K562 (cell line): ENCODE results near the gene IFITM2. TPM values are rescaled to one million over a fixed set of nuclear protein-coding genes. Genes with fewer than 3 reads are reported as not detected.

Experiments
- ATAC-seq: fragments of 200-7000 bp; cut with Tn5 transposase; 3 replicates; pipeline ENCODE4 v1.9.1; 2020; ENCODE audit warnings: moderate library complexity
- BruUV-seq: library from RNA; stranded (reverse); fragments of 400-500 nt; replicated peaks from 2 replicates; lab custom pipeline; 2021; lab: Mats Ljungman, UMichigan
- CTCF ChIA-PET: fragments of 300-600 bp; formaldehyde crosslinking; extraction: SDS; loops from one replicate; lab custom pipeline; 2021; ENCODE audit warnings: low intra/inter-chr PET ratio; lab: Yijun Ruan, JAX
- POLR2A ChIA-PET: fragments of 300-600, 350-650 bp; sonication (Branson Sonifier 250); formaldehyde crosslinking; extraction: SDS; loops from one replicate; lab custom pipeline; 2021; ENCODE audit warnings: antibody characterized with exemption, inconsistent platforms; lab: Yijun Ruan, JAX
- DNase-seq, 4 experiments: peaks; one replicate each; pipeline versions ENCODE4 v3.0.0 to v3.0.0-alpha.2; 2011 to 2018; ENCODE audit warnings: low spot score in 3 of 4, mixed read lengths in 3 of 4; ENCODE audit errors: extremely low read depth in 1 of 4
- FAIRE-seq: peaks from 2 replicates; lab custom pipeline; 2011; peaks lifted over from hg19 to GRCh38; lab: Jason Lieb, UNC
- H2AFZ ChIP-seq: 2 replicates; pipeline ENCODE4 v1.6.0; 2011; ENCODE audit warnings: low read depth, low read length, control low read depth, inconsistent platforms
- H3K27ac ChIP-seq: fragments of 200-600 bp; 3 replicates; pipeline ENCODE4 v1.8.0; 2011; ENCODE audit warnings: low read depth, mild to moderate bottlenecking, control low read depth, inconsistent platforms, low read length, moderate library complexity, mixed read lengths; ENCODE audit errors: extremely low read depth
- H3K27me3 ChIP-seq, 2 experiments: fragments of 300-600 bp in 1 of 2; 2 replicates in 1 of 2; 3 replicates in 1 of 2; pipeline versions ENCODE4 v1.6.0 to v1.8.0; 2011; ENCODE audit warnings: inconsistent platforms in 2 of 2, low read length in 2 of 2, mild to moderate bottlenecking in 1 of 2, mixed read lengths in 1 of 2, moderate library complexity in 1 of 2; ENCODE audit not compliant: control insufficient read depth in 2 of 2, insufficient read depth in 2 of 2
- H3K36me3 ChIP-seq: fragments of 300-600 bp; 3 replicates; pipeline ENCODE4 v1.8.0; 2011; ENCODE audit warnings: mild to moderate bottlenecking, low read length, inconsistent platforms; ENCODE audit not compliant: control insufficient read depth, insufficient read depth
- H3K4me1 ChIP-seq, 2 experiments: fragments of 200-600 bp in 1 of 2; replicated peaks in 1 of 2; 2 replicates in 1 of 2; 3 replicates in 1 of 2; pipeline versions ENCODE4 v1.5.1 to v1.8.0; 2011; ENCODE audit warnings: inconsistent platforms in 2 of 2, low read length in 2 of 2, mild to moderate bottlenecking in 1 of 2, mixed read lengths in 1 of 2, moderate library complexity in 1 of 2; ENCODE audit not compliant: control insufficient read depth in 2 of 2, insufficient read depth in 2 of 2
- H3K4me2 ChIP-seq: 2 replicates; pipeline ENCODE4 v1.6.1; 2011; ENCODE audit warnings: low read length, control low read depth, inconsistent platforms, mixed read lengths; ENCODE audit not compliant: insufficient read depth
- H3K4me3 ChIP-seq: fragments of 200-600 bp; sonication (generic), shearing (Covaris generic); 2 replicates; pipeline ENCODE4 v1.5.1; 2016; ENCODE audit warnings: control low read depth, inconsistent platforms
- H3K79me2 ChIP-seq: fragments of 200-600 bp; 3 replicates; pipeline ENCODE4 v1.8.0; 2011; ENCODE audit warnings: low read length, inconsistent platforms; ENCODE audit not compliant: control insufficient read depth, insufficient read depth
- H3K9ac ChIP-seq, 2 experiments: 2 replicates each; pipeline versions ENCODE4 v1.6.0 to v1.6.1; 2011; ENCODE audit warnings: low read depth in 2 of 2, low read length in 2 of 2, control low read depth in 1 of 2, inconsistent platforms in 1 of 2, mild to moderate bottlenecking in 1 of 2, mixed read lengths in 1 of 2; ENCODE audit not compliant: insufficient read depth in 1 of 2
- H3K9me1 ChIP-seq: one replicate; pipeline ENCODE4 v1.6.0; 2011; ENCODE audit warnings: inconsistent platforms, mild to moderate bottlenecking, low read length, moderate library complexity; ENCODE audit not compliant: control insufficient read depth, insufficient read depth
- H3K9me3 ChIP-seq: replicated peaks from 2 replicates; pipeline ENCODE4 v1.5.1; 2011; ENCODE audit warnings: low read depth, low read length, inconsistent platforms; ENCODE audit not compliant: control insufficient read depth, insufficient read depth
- H4K20me1 ChIP-seq: replicated peaks from 2 replicates; pipeline ENCODE4 v1.6.1; 2011; ENCODE audit warnings: low read length, inconsistent platforms, mixed read lengths; ENCODE audit not compliant: control insufficient read depth, insufficient read depth
- ARHGAP35 ChIP-seq: fragments of 450-650 bp; IDR thresholded peaks from 2 replicates; pipeline ENCODE4 v1.6.1; 2018; ENCODE audit not compliant: partially characterized antibody
- KLF10 ChIP-seq: fragments of 250-450 bp; sonication (Bioruptor Pico); IDR thresholded peaks from 2 replicates; pipeline ENCODE4 v1.6.1; 2021; ENCODE audit warnings: matching md5 sums
- ZFX ChIP-seq: sonication (generic); formaldehyde crosslinking; IDR thresholded peaks from 2 replicates; pipeline ENCODE4 v1.8.0; 2022; ENCODE audit warnings: mild to moderate bottlenecking, missing genetic modification reagents, moderate library complexity
- WGBS: fragments of 100-300 bp; shearing (Covaris generic); methylation state at CpG from one replicate; pipeline ENCODE4 v1.1.6; 2016; ENCODE audit warnings: low coverage, mixed read lengths; ENCODE audit not compliant: insufficient coverage; ENCODE audit errors: missing lambda C conversion rate; 5-methylcytosine and 5-hydroxymethylcytosine counted together
- in situ Hi-C: fragments of 300-500 bp; cut with MboI; formaldehyde crosslinking; loops from 4 replicates; pipeline ENCODE4 v1.15.0; 2018; ENCODE audit warnings: inconsistent platforms, mixed read lengths
- intact Hi-C: fragments of 100-400 bp; cut with micrococcal nuclease; formaldehyde crosslinking; loops from 2 replicates; pipeline ENCODE4 v1.14.2; 2022
- polyA plus RNA-seq, 8 experiments: library from polyadenylated mRNA; depleted of rRNA in 4 of 8; stranded (reverse) in 5 of 8; unstranded in 3 of 8; fragments of >200 nt; fragmentation: Nextera tagmentation in 2 of 8; fragmentation: Illumina TruSeq in 1 of 8; extraction: Ambion mirVana in 2 of 8; extraction: Trizol in 1 of 8; gene quantifications; 2 replicates each; pipeline versions ENCODE4 v1.2.1 to v1.2.3, GENCODE V29; 2011 to 2014; ENCODE audit warnings: inconsistent platforms in 1 of 8, missing spikeins in 1 of 8
- total RNA-seq, 7 experiments: library from RNA; depleted of rRNA in 6 of 7; stranded (reverse); fragments of >200 nt in 6 of 7; fragmentation: Illumina TruSeq in 2 of 7; extraction: Trizol in 2 of 7; gene quantifications; 2 replicates each; pipeline versions ENCODE4 v1.2.1 to v1.2.3, GENCODE V29; 2011 to 2021; ENCODE audit warnings: low replicate concordance in 1 of 7
- TF ChIP-seq, protein P1 (sequence below), 2 experiments: fragments of 450-650 bp in 1 of 2; sonication (generic) in 1 of 2; formaldehyde crosslinking in 1 of 2; IDR thresholded peaks; 2 replicates each; pipeline versions ENCODE4 v1.7.1 to v1.9.0; 2016 to 2022; ENCODE audit warnings: inconsistent platforms in 1 of 2, mild to moderate bottlenecking in 1 of 2, missing genetic modification reagents in 1 of 2
- TF ChIP-seq, protein P2 (sequence below): sonication (generic); formaldehyde crosslinking; IDR thresholded peaks from 2 replicates; pipeline ENCODE4 v1.8.1; 2022; ENCODE audit warnings: missing genetic modification reagents
- TF ChIP-seq, protein P3 (sequence below): sonication (generic); formaldehyde crosslinking; IDR thresholded peaks from 2 replicates; pipeline ENCODE4 v1.4.0; 2020; ENCODE audit warnings: mild to moderate bottlenecking, missing genetic modification reagents

IFITM2 gene
- total and polyA plus RNA-seq, 9 of the 15 experiments (the other 6 are each of a cell fraction or from before 2014, with no cell fraction given) = 52.8 to 4,872 (median 356) TPM

DNA sequence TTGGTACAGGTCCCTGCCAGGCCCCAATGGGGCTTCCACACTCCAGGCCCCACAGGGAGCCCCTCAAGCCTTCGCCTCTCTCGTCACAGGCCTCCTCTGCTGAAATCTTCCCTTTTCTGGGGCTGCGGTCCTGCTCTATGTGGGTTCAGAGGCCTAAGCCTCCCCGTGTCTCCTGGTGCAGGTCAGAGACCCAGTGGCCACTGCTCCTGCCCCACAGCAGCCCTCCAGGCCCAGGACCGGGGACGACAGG is 18.9 kb downstream of the IFITM2 start (continued):
- peak; percentile 68; the same call in 1 of the 2 replicates for TF ChIP-seq ZFX (CRISPR knock-in tag)

DNA sequence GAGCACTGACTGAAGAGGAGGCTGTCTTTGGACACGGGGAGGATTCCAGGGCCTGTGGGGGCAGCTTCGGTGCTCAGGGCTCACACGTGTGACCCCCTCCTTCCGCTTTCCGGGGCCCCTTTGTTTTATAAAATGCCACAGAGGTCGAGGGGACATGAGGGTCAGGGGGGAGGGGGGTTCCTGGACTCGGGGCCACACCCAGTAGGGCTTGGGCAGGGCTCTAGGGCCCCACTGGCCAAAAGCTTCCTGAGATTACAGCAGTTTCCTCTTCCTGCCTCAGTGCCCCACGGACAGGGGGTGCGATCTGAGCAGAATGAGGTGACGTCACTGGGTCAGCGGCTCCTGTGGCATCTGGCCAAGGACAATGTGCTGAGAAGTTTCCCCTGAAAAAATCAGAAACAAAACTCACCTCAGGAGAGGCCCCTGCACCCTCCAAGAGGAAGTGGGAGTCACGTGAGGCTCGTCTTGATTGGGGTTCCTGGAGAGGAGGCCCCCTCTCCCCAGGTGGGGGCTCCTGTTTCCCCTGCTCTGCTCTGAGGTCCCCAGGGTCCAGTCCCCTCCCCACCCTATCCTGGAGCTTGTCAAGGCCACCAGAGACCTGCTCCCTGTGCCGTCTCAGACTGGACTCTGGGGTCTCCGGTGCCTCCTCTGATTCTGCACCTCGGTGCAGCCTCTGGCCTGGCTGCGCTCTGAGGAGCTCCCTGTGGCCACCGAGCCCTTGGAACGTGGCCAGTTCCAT is 19.4 kb downstream of the IFITM2 start:
- peak; percentile 42 to 86 (median 53) for DNase-seq
- no peak for TF ChIP-seq ARHGAP35
- TF ChIP-seq ZFX (CRISPR knock-in tag) = peak; percentile 43
- TF ChIP-seq, protein P1, sequence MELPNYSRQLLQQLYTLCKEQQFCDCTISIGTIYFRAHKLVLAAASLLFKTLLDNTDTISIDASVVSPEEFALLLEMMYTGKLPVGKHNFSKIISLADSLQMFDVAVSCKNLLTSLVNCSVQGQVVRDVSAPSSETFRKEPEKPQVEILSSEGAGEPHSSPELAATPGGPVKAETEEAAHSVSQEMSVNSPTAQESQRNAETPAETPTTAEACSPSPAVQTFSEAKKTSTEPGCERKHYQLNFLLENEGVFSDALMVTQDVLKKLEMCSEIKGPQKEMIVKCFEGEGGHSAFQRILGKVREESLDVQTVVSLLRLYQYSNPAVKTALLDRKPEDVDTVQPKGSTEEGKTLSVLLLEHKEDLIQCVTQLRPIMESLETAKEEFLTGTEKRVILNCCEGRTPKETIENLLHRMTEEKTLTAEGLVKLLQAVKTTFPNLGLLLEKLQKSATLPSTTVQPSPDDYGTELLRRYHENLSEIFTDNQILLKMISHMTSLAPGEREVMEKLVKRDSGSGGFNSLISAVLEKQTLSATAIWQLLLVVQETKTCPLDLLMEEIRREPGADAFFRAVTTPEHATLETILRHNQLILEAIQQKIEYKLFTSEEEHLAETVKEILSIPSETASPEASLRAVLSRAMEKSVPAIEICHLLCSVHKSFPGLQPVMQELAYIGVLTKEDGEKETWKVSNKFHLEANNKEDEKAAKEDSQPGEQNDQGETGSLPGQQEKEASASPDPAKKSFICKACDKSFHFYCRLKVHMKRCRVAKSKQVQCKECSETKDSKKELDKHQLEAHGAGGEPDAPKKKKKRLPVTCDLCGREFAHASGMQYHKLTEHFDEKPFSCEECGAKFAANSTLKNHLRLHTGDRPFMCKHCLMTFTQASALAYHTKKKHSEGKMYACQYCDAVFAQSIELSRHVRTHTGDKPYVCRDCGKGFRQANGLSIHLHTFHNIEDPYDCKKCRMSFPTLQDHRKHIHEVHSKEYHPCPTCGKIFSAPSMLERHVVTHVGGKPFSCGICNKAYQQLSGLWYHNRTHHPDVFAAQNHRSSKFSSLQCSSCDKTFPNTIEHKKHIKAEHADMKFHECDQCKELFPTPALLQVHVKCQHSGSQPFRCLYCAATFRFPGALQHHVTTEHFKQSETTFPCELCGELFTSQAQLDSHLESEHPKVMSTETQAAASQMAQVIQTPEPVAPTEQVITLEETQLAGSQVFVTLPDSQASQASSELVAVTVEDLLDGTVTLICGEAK (IDR thresholded peaks at IDR 0.05) = peak; percentile 14; the same call in 1 of the 2 replicates
- TF ChIP-seq, protein P1 (CRISPR knock-in tag; IDR thresholded peaks at IDR 0.05) = no peak
- TF ChIP-seq, protein P2, sequence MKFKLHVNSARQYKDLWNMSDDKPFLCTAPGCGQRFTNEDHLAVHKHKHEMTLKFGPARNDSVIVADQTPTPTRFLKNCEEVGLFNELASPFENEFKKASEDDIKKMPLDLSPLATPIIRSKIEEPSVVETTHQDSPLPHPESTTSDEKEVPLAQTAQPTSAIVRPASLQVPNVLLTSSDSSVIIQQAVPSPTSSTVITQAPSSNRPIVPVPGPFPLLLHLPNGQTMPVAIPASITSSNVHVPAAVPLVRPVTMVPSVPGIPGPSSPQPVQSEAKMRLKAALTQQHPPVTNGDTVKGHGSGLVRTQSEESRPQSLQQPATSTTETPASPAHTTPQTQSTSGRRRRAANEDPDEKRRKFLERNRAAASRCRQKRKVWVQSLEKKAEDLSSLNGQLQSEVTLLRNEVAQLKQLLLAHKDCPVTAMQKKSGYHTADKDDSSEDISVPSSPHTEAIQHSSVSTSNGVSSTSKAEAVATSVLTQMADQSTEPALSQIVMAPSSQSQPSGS (CRISPR knock-in tag) = no peak
- no peak for TF ChIP-seq KLF10 (CRISPR knock-in tag)
- TF ChIP-seq, protein P3, sequence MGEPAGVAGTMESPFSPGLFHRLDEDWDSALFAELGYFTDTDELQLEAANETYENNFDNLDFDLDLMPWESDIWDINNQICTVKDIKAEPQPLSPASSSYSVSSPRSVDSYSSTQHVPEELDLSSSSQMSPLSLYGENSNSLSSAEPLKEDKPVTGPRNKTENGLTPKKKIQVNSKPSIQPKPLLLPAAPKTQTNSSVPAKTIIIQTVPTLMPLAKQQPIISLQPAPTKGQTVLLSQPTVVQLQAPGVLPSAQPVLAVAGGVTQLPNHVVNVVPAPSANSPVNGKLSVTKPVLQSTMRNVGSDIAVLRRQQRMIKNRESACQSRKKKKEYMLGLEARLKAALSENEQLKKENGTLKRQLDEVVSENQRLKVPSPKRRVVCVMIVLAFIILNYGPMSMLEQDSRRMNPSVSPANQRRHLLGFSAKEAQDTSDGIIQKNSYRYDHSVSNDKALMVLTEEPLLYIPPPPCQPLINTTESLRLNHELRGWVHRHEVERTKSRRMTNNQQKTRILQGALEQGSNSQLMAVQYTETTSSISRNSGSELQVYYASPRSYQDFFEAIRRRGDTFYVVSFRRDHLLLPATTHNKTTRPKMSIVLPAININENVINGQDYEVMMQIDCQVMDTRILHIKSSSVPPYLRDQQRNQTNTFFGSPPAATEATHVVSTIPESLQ = no peak; the same call in 1 of the 2 replicates

More for the DNA sequence above, 19.4 kb downstream of the IFITM2 start:
- peaks cover 51 to 60% of the 10 kb centered on the region in 2 experiments for H3K4me1 ChIP-seq
- WGBS = 3% methylated on average over 17 of the region's 19 CpGs
- ChIA-PET CTCF (no interaction called here), POLR2A (interaction anchor here (0.7 to 1.7 kb wide), 7 partner anchors 9 to 119 kb away, joined by 3 to 11 read pairs (median 5); partner anchors contain the start of genes BET1L and RIC8A)
- H3K9ac ChIP-seq = peak overlapping the region; percentile 61 to 93
- ATAC-seq (peak; percentile 53), FAIRE-seq (peak; percentile 44)
- H3K9me1 ChIP-seq = no peaks in the 10 kb centered on the region
- BruUV-seq = no TSS peak
- in situ Hi-C loops (no loop called here), intact Hi-C loops (no loop called here)
- H2AFZ ChIP-seq = peak overlapping the region; percentile 46
- peaks cover 29% of the 10 kb centered on the region for H3K79me2 ChIP-seq
- 0 out of 2 replicates have a peak, but pooled peaks cover 2% of the 10 kb centered on the region for H3K9me3 ChIP-seq
- peak overlapping the region; percentile 88 for H3K27ac ChIP-seq
- H3K27me3 ChIP-seq = no peaks in the 10 kb centered on the region
- H3K36me3 ChIP-seq = no peaks in the 10 kb centered on the region
- H3K4me2 ChIP-seq = peak overlapping the region; percentile 63
- H3K4me3 ChIP-seq = peak overlapping the region; percentile 18; the same call in 1 of the 2 replicates
- no peaks in the 10 kb centered on the region for H4K20me1 ChIP-seq
